Middle frontal gyrus (tissue), 1 donor: Measurements from ENCODE around the gene ALG11.
"Not testable (repeated sequence)": the region's sequence is repeated elsewhere in the genome, so short reads cannot be mapped to it uniquely, and the experiment has no call there.

Source experiments
- DNase-seq: peaks from one replicate; pipeline ENCODE4 v3.0.0-alpha.2; 2015; ENCODE audit warnings: low spot score; ENCODE audit errors: extremely low spot score

Gene ALG11

DNA sequence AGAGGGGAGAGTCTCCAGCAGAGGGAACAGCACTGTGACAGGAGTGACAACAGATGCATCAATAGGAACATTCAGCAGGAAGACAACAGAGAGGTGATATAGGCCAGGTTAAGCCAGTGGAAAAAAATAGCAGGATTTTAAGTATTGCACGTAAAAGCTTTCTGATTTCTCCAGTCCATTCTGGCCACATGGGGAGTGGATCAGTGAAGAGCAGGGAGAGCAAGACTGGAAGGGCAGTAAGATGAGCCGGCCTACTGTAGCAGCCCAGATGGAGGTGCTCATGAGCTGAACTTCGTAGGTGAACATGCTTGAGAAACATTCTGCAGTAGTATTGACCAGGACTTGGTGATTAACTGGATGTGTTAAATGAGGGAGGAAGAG, 14.0 kb downstream of the ALG11 start:
- no peak for DNase-seq

DNA sequence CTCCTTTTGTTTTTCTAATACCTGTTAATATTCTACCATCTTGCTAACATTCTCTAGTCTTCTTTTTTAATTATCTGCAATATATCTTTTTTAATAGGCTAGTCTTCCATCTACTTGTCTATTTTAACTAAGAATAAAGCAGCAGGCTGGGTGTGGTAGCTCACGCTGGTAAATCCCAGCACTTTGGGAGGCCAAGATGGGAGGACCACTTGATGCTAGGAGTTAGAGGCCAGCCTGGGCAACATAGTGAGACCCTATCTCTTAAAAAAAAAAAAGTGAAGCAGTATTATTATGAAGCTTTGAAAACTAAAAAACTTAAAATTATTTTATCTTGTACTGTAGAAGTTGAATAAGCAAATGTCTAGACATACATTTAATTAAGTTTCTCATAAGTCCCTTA, 15.6 kb downstream of the ALG11 start:
- DNase-seq: no peak

DNA sequence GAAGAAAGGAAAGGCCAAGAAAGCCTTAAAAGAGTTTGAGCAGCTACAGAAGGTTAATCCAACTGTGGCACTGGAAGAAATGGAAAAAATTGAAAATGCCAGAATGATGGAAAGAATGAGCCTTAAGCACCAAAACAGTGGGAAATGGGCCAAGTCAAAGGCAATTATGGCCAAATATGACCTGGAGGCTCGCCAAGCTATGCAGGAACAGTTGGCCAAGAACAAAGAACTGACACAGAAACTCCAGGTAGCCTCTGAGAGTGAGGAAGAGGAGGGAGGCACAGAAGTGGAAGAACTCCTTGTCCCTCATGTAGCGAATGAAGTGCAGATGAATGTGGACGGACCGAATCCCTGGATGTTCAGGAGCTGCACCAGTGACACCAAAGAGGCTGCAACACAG, 17.4 kb downstream of the ALG11 start:
- no peak for DNase-seq

DNA sequence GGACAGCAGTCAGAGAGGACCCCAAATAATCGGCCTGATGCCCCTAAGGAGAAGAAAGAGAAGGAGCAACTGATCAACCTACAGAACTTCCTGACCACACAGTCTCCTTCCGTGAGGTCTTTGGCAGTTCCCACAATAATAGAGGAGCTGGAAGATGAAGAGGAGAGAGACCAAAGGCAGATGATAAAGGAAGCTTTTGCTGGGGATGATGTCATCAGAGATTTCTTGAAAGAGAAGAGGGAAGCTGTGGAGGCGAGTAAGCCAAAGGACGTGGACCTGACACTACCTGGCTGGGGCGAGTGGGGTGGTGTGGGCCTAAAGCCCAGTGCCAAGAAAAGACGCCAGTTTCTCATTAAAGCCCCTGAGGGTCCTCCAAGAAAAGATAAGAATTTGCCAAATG, 18.2 kb downstream of the ALG11 start:
- not testable (repeated sequence) for DNase-seq

DNA sequence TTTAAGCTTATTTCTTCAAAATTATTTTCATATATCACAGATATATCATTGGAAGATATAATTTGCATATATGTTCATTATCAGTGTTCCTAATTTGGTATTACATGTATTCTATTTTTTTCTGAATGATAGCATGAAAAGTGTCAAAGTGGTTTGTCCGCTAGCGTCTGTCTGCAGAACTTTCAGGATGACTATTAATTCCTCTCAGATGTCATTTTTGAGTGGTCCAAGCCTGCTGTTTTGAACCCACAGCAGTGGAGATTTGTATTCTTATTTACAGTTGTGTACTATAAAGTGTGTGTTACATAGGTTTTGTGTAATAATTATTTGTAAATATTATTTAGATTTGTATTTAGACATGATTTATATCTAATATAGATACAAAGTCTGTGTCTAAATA, 20.8 kb downstream of the ALG11 start:
- no peak for DNase-seq

DNA sequence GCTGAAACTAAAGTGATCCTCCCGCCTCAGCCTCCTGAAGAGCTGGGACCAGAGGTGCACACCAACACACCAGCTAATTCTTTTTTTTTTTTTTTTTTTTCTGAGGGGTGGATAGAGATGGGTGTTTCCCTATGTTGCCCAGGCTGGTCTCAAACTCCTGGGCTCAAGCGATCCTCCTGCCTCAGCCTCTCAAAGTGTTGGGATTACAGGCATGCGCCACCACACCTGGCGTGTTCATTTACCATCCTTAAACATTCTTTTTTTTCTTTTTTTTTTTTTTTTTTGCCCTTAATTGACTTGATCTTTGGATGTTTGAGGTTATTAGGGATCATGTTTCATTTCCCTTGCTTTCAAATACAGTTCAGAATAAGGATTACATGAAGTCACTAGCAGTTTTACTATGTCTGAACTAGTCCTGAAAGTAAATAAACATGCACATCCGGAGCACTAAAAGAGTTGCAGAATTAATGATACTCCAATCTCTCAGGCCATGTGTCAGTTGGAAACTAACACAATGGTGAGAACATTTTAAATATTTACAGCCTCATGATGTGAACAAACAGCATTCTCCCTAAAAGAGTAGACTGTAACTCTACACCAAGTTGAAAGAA, 22.5 kb downstream of the ALG11 start:
- DNase-seq: no peak

DNA sequence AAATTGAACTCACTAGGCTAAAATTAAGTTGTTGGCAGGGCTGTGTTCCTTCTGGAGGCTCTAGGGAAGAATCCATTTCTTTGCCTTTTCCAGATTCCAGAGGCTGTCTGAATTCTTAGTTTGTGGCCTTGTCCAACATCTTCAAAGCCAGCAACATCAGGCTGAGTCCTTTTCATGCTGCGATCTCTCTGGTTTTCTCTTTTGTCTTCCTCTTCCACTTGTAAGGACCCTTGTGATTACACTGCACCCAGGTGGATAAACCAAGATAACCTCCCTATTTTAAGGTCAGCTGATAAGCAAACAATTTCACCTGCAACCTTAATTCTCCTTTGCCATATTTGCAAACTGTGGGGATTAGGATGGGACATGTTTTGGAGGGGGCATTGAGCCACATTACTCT, 23.8 kb downstream of the ALG11 start:
- DNase-seq: no peak

DNA sequence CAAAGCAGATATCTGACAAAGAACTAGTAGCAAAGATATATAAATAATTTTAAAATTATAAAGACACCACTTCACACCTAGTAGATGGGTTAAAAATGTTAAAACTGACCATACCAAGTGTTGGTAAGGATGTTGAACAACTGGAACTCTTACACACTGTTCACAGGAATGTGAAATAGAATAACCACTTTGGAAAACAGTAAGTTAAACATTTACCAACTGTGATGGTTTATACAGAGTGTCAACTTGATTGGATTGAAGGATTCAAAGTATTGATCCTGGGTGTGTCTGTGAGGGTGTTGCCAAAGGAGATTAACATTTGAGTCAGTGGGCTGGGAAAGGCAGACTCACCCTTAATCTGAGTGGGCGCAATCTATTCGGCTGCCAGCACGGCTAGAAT, 31.5 kb downstream of the ALG11 start:
- no peak for DNase-seq

DNA sequence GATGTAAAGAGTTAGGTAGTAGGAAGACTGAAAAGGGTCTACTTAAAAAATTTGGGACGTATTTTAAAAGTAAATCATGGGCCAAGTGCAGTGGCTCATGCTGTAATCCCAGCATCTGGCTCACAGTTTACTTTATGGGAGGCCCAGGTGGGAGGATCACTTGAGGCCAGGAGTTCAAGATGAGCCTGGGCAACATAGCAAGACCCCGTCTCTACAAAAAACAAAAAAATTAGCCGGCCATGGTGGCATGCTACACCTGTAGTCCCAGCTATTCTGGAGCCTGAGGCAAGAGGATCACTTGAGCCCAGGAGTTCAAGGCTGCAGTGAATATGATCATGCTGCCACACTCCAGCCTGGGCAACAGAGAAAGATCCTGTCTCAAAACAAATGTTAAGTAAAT, 35.3 kb downstream of the ALG11 start:
- DNase-seq: no peak

DNA sequence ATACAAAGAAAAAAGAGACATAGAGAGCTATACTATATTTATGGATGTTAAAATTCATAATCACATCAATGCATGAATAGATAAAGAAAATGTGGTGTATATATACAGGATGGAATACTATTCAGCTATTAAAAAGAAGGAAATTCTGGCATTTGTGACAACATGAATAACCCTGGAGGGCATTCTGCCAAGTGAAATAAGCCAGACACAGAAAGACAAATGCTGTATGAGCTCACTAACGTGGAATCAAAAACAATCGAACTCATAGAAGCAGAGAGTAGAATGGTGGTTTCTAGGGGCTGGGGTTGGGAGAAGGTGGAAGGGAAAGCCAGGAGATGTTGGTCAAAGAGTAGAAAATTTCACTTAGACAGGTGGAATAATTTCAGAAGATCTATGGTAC, 36.3 kb downstream of the ALG11 start:
- DNase-seq: no peak

DNA sequence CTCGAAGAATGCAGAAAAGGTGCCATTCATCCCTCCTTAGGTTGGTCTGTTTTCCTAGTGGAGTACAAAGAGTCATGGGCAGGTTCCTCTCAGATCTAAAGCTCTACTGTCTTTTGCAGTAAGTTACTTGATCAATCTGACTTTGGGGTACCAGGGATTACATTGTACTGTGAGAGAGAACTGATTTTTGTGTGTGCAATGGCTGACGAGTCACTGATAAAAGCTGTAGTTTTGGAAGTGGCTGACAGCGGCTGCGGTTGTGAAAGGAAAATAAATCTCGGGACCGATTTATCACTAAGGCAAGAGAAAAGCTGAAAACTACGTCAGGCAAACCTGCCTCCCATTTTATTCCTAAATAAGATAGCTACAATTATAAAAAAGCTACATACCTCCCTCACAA, 39.2 kb downstream of the ALG11 start:
- DNase-seq: no peak

DNA sequence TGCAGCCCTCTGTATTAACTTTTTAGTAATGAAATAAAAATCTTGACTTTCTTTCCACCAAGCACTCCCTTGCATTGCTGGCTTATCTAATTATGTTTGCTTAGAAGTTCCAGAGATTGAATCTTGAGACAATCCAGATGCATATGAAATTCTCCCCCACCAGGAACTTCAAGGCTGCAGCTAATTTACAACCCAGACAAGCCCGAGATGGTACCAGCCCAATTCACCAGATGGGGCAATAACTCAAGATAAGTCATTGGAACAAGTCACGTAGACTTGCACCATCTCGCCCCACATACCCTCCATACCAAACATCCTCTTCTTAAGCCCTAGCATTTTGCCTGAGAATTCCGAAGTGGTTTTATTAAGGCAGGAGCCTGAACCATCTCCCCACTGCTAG, 41.3 kb downstream of the ALG11 start:
- no peak for DNase-seq

DNA sequence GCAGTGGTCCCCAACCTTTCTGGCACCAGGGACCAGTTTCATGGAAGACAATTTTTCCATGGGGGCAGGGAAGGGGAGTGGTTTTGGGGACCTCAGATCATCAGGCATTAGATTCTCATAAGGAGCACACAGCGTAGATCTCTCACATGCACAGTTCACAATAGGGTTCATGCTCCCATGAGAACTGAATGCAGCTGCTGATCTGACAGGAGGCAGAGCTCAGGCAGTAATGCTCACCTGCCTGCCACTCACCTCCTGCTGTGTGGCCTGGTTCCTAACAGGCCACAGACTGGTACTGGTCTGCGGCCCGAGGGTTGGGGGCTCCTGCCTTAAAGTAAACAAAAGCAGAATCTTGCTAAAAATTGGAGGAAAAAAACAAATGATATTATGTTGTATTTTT, 48.9 kb downstream of the ALG11 start:
- DNase-seq: not testable (repeated sequence)

DNA sequence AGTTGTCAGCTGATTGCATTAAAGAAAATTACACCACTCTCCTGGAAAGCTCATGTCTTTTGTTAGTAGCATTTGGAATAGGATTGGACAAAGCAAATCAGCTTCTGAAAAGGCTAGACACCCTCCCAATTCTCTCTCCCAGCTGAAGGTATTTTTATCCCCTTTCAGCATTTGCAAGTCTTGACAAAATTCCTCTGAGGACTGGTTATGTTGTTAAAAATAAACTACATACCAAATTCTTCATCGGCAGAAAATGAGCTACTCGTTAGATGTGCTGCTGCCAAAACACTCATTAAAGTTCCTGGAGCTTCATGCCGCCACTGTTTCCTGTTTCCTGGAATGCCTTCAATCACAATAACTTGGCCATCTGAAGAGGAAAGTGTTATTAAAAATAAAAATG, 49.4 kb downstream of the ALG11 start:
- no peak for DNase-seq

DNA sequence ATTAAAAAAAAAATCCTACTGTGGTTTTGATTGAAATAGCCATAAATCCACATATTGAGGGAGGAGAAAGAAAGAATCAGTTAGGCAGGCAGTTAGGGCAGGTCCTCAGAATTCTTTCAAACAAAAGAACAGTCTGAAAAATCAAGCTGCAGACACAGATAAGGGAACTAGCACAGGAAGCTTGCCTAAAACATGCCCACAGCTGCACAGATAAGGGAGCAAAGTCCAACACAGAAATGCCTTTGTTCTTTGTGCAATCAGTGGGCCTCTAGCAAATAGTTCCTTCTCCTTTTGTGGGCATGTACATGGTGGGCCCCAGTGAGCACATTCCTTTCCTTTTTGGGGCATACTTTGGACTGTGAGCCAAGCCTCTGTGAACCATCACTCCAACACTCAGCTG, 55.0 kb downstream of the ALG11 start:
- no peak for DNase-seq

DNA sequence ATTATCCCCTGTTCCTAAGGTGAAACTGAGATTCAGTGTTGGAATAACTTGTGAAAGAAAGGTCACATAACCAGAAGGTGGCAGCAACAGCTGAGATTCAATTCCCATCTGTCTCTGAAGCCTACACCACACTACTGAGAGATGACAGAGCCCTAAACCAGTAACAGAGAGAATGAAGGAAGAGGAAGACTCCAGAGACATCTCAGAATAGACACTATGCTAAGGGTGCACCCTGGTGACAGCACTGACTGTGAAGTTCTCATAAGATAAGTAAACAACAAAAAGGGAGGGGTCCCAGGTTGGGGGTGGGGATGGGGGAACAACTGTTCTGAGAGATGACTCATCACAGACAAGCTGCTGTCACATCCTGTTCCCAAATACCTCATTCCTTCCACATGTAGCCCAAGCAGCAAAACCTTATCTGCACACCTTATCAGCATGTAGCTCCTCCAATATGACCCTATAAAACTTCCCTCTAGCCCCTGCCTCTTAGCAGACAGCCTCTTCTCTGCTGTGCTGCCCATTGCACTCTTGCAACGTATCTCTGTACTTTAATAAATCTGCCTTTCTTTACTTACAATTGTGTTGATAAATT, 58.8 kb downstream of the ALG11 start:
- DNase-seq: no peak
